NCI-H2171 treated with DMSO at 0.1 percent for 48 hours (cell line): Measurements from ENCODE around the gene ZNF497.
"Not testable (repeated sequence)": the region's sequence is repeated elsewhere in the genome, so short reads cannot be mapped to it uniquely, and the experiment has no call there.

Experiments used
- DNase-seq: peaks from one replicate; lab custom pipeline; 2025; lab: John Stamatoyannopoulos, UW

The ZNF497 gene

GRCh38 chr19:58362272-58362994, at the start of gene ZNF497:
Gene ZNF497 (minus strand): TSS chr19:58362751. CDS start chr19:58357635, 5,116 bp downstream.
- peak; percentile 92 for DNase-seq

- DNase-seq = peak; percentile 56
Measured at GRCh38 chr19:58409010-58409790, 46.6 kb upstream of the ZNF497 start.

DNA sequence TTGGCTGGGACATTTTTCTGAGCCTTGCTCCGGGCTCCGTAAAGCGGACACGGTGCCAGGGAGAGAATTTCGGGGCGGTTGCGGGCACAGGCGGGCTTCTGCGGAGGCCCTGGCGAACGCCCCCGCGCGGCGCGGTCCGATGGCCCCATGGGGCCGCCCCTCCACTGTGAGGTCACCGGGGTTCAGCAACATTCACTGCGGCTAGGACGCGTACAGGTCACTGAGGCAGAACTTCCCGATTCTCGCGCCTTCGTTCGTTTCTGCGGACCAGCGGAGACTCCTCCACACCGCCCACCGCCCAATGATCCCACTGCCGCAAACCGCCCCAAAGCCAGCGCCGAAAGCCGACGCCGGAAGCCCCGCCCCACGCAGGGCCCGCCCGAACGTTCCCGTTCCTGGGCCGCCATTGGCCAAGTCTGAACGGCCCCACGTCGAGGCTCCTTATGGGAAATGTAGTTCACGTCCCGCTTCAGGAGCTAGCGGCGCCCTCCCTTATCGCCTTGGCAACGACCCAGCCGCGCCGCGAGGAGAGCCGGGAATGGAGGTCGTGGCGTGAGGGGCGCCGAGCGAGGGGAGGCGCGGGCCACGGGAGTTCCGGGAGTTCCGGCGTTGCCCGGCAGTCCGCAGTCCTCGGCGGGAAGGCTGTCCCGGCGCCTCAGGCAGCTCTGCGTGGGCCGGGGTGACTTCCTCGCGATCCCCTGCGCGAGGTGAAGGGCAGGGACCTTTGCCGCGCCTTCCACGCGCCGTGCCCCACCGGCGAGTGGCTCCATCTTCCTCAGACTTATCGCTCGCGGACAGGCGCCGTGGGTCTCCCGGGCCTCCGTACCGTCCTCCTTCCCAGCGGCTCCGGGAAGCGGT, 45.8 kb upstream of the ZNF497 start, which contains the start of gene ZNF584:
Gene ZNF584 (plus strand): TSS at position 498 of the 858 bp plus-strand sequence. CDS start 499 bp downstream, outside the sequence.
- peak; percentile 97 for DNase-seq

GRCh38 chr19:58407658-58408151, 45.2 kb upstream of the ZNF497 start:
- no peak for DNase-seq

GRCh38 chr19:58406818-58407657, 44.5 kb upstream of the ZNF497 start:
- no peak for DNase-seq

DNA sequence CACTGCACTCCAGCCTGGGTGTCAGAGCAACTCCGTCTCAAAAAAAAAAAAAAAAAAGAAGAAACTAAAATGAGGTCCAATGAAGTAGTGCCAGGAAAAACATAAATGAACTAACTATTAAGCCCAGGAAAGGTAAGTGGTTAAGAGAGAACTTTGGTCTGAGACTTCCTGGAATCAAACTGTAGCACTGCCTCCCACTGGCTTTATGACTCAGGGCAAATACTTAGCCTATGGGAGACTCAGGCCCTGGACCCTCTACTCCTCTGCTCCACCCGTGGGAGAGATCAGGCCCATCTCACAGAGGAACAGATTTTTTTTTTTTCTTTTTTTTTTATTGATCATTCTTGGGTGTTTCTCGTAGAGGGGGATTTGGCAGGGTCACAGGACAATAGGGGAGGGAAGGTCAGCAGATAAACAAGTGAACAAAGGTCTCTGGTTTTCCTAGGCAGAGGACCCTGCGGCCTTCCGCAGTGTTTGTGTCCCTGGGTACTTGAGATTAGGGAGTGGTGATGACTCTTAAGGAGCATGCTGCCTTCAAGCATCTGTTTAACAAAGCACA, 41.4 kb upstream of the ZNF497 start:
- not testable (repeated sequence) for DNase-seq

DNA sequence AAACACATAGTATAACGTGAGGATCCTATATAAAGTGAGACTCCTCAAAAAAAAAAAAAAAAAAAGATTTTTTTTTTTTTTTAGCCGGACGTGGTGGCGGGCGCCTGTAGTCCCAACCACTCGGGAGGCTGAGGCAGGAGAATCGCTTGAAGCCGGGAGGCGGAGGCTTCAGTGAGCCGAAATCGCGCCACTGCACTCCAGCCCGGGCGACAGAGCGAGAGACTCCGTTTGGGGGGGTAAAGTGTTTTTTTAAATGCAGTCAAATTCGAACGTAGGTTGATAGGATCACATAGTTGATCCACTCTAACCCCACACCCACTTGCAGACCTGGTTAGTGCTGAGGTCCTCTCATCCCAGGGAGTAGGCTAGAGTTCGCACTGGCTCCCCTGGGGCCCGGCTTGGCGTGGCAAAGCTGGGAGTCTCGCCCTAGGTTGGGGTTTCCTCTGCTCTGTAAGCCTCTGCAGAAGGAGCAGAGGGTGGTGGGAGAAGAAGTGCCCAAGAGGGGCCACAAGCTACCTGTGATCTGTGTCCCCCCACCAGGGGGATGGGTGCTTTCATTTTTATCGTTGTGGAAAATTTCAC, 39.4 kb upstream of the ZNF497 start:
- peak; percentile 49 for DNase-seq

- DNase-seq = peak; percentile 98
Measured at GRCh38 chr19:58400916-58401839, 38.6 kb upstream of the ZNF497 start.

GRCh38 chr19:58400316-58400915, 37.9 kb upstream of the ZNF497 start:
- DNase-seq = no peak

GRCh38 chr19:58399903-58400302, 37.4 kb upstream of the ZNF497 start:
- DNase-seq = no peak

DNA sequence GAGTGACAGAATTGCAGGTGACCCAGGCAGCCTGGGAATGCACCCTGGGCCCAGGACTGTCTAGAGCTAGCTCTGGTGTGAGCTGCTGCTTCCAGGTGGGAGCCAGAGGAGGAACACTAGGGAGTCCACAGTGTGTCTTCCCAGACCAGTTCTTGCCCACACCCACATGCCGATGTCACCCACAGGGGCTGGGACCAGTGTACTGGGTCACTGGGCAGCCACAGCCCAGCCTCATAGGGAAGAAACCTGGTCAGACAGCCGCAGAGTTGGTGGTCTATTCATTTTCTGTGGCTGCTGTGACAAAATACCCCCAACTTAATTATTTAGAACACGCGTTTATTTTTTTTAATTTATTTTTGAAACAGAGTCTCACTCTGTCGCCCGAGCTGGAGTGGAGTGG, 36.0 kb upstream of the ZNF497 start:
- DNase-seq = no peak

- no peak for DNase-seq
Measured at GRCh38 chr19:58398087-58398486, 35.5 kb upstream of the ZNF497 start.

DNA sequence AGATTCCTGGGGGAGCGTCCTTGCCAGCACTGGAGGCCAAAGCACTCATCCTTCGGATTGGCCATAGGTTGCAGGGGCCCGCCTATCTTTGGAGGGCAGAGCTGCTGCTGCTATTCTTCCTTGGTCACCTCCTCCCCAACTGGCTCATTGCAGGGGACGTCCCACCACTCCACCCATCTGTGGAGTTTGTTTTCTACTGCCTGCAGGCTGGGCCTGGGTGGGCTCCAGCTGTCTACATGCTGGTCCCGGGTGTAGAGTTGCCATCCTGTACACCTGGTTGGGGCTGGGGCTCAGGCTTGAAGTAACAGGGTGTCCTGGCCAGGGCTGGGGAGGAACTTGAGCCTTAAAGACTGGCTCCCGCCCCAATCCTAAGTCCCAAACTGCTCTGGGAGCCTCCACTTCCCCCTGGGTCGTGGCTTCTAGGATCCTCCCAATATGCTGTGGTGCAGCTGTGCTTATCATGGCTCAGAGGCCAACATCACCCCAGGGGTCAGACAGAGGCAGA, 35.0 kb upstream of the ZNF497 start:
- no peak for DNase-seq

DNA sequence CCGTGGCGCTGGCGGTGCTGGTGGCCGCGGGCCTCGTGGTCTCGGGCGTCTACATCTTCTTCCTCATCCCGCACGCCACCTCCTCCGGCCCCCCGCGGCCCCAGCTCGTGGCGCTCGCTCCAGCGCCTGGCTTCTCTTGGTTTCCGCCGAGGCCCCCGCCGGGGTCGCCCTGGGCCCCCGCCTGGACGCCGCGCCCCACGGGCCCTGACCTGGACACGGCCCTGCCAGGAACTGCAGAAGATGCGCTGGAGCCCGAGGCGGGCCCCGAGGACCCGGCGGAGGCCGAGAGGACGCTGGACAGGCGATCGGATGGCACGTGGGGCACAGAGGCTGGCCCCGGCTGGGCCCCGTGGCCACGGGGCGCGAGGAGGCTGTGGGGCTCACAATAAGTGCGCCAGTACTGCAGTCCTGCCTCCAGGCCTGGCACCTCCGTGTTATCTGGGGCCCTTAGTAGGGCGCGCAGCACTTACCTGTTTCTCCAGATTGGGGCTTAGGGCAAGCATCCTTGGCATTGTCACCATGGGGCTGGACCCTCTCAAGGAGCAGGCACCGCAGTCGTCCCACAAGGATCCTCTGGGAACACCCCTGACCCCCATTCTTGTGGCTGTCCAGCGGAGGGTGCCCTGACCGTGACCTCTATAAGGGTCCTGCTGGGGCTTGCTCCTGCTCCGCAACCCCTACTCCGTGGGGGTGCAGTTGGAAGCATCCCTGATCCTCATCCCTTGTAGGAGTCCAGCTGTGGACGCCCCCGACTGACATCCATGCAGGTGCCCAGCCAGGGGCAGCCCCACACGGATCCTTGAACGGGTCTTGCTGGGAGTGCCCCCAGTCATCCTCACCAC, 34.4 kb upstream of the ZNF497 start:
- no peak for DNase-seq

GRCh38 chr19:58395979-58396627, 33.6 kb upstream of the ZNF497 start:
- no peak for DNase-seq

DNA sequence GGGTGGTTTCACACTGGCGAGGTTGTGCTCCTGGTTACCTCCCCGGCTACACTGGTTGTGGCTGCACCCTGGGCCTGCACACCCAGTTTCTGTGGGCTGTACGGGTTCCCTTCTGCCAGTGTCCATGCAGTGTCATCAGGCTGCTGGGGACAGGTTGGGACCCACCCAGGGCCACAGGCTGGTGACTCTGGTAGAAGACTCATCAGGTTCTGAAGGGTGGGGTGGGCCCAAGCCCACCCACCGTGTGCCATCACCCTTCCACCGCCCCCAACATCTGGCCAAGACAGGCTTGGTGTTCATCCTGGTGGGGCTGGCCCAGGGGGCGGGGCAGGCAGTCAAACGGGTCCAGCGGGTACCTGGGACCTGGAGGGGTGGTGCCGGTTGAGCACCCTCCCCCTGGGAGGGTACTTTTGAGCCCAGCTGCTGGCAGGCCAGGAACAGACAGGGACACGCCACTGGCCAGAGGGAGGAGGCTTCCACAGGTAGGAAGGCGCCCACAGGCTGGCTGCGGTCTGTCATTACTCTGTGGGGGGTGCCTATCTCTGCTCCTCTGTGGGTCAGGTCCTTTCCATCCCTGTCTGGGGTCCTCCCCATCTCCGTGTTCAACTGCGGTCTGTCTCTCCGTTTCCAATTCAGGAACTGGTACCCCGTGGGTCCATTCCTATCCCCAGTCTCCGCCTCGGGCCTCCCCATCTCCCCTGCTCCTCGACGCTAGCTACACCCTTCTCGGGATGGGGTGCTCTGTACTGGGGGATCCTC, 32.8 kb upstream of the ZNF497 start, which contains the start of gene RNF225:
Gene RNF225 (plus strand): TSS at position 437 of the 759 bp plus-strand sequence. CDS start 434 bp downstream, outside the sequence.
- no peak for DNase-seq
